Mesenchymal stem cell (in vitro differentiated cells and primary cell): ENCODE results near the gene NINL. TPM values are rescaled to one million over a fixed set of nuclear protein-coding genes. Genes with fewer than 3 reads are reported as not detected.

Experiments used
- small RNA-seq: library from polyadenylated mRNA; stranded (forward); fragments of <200 nt; extraction: miRNeasy Mini kit (QIAGEN cat#:217004); gene quantifications from one replicate; pipeline ENCODE3, GENCODE V24; 2013; ENCODE audit warnings: low read depth

Gene NINL

Small RNA genes lying within 50 kb of the gene (small RNA-seq; reads per million reads assigned to genes)
- not detected for gene RNU6ATAC17P
